Activated CD4-positive, alpha-beta T cell treated with anti-CD3 and anti-CD28 coated beads, Interleukin-10, Interleukin-2, amounts not matched to agents 100 ng/mL and 50 ng/mL, durations not matched to agents 16 hours and 8 hours (primary cell): ENCODE measurements around the gene CDKAL1.
A peak's percentile ranks its signal among the peaks of the same experiment; 100 is the strongest.
"Not testable (repeated sequence)": the region's sequence is repeated elsewhere in the genome, so short reads cannot be mapped to it uniquely, and the experiment has no call there.

Experiments used
- DNase-seq: peaks from one replicate; pipeline ENCODE4 v3.0.0-alpha.2; 2020

CDKAL1 gene

DNA sequence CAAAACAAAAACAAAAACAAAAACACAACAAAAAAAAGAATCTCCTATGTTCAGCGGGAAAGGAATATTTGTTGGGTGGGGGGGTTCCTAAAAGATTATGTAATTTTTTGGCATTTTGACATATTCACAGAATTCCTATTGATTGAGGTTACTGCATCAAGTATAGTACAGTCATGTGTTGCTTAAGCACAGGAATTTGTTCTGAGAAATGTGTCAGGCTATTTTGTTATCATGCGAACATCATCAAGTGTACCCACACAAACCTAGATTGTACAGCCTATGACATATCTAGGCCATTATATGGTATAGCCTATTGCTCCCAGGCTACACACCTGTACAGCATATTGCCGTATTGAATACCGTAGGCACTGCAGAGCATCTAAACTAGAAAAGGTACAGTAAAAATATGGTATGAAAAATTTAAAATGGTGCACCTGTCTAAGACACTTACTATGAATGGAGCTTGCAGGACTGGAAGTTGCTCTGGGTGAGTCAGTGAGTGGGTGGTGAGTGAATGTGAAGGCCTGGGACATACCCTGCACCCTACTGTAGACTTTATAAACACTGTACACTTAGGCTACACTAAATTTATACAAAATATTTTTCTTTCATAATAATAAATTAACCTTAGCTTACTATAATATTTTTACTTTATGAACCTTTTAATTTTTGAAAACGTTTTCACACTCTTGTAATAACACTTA, 110.6 kb downstream of the CDKAL1 start:
- DNase-seq: no peak

DNA sequence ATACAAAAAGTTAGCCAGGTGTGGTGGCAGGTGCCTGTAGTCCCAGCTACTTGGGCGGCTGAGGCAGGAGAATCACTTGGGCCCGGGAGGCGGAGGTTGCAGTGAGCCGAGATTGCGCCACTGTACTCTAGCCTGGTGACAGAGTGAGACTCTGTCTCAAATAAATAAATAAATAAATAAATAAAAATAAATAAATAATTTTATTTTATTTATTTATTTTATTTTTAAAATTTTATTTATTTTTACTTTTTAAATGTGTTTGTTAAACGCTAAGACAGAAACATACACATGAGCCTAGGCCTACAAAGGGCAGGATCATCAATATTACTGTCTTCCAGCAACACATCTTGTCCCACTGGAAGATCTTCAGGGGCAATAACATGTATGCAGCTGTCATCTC, 111.3 kb downstream of the CDKAL1 start:
- DNase-seq: not testable (repeated sequence)

- DNase-seq: peak; percentile 20
Measured at GRCh38 chr6:20647585-20647984, 113.3 kb downstream of the CDKAL1 start.

DNA sequence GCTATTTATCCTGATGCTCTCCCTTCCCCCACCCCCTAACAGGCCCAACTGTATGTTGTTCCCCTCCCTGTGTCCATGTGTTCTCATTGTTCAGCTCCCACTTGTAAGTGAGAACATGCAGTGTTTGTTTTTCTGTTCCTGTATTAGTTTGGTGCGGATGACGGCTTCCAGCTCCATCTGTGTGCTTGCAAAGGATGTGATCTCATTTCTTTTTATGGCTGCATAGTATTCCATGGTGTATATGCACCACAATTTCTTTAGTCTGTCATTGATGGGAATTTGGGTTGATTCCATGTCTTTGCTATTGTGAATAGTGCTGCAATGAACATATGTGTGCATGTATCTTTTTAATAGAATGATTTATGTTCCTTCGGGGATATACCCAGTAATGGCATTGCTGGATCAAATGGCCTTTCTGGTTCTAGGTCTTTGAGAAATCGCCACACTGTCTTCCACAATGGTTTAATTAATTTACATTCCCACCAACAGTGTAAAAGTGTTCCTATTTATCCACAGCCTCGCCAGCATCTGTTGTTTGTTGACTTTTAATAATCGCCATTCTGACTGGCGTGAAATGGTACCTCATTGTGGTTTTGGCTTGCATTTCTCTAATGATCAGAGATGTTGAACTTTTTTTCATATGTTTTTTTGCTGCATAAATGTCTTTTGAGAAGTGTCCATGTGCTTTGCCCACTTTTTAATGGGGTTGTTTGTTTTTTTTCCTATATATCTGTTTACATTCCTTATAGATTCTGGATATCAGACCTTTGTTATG, 115.6 kb downstream of the CDKAL1 start:
- not testable (repeated sequence) for DNase-seq

DNA sequence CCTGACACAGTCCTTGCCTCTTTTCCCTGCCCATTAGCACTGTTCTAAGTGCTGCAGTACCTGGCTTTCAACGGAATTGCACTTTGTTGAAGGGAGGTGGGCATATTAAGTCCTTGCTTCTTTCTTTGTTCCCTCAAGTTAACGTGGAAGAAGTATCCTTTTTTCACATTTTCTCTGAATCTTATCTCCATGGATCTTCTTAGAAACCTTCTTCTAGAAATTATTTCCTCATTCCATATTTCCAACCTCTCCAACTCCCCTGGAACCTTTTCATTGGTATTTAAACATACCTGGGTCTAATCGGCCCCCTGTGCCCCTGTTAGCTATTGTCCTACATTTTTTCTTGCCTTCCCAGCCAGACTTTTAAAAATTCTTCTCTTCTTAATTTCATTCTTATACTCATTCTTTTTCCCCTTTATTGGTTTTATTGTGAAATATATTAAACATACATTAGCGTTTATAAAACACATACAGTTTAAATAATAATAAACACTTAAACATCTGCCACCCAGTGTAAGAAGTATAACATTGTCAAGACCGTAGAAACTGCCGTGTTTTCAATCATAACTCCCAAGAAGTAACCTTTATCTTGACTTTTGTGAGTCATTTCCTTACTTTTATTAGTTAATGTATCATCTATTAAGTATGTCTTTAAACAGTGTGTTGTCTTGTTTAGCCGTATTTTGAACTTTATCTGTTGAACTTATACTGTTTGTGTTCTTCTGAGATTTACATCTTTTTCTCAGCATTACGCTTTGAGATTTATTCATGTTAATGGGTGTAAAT, 118.2 kb downstream of the CDKAL1 start:
- no peak for DNase-seq

- no peak for DNase-seq
Measured at GRCh38 chr6:20653085-20653479, 118.8 kb downstream of the CDKAL1 start.

DNA sequence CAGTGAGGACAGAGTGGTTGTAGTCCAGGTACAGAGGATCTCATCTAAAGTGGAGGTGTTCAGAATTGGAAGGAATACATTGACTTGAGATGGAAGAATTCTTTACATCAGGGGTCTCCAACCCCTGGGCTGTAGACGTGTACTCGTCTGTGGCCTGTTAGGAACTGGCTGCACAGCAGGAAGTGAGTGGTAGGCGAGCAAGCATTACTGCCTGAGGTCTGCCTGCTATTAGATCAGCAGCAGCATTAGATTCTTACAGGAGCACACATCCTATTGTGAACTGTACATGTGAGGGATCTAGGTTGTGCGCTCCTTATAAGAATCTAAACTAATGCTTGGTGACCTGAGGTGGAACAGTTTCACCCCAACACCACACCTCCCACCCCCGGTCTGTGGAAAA, 121.1 kb downstream of the CDKAL1 start:
- no peak for DNase-seq

DNA sequence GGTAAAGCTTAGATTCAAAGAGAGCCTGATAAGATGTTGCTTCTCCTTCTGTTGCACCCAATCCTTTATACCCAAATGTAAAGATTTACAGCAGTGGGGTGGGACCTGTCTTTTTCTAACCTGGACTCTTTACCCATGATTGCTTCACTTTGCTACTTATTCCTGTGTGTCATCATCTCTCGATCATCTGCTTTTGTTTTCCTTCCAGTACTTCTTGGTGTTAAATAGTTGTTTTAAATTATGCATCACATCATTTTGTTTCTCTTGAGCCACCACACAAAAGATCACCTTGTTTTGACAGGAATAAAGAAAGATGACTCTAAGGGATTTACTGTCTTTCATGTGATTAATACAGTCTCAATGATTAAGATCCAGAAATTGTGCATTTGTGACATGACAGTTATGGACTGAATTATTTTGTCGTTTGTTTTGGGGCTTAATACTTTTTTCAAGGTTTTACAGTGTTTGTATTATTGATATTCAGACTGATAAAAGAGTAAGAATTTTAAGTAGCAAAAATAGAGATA, 123.1 kb downstream of the CDKAL1 start:
- no peak for DNase-seq

DNA sequence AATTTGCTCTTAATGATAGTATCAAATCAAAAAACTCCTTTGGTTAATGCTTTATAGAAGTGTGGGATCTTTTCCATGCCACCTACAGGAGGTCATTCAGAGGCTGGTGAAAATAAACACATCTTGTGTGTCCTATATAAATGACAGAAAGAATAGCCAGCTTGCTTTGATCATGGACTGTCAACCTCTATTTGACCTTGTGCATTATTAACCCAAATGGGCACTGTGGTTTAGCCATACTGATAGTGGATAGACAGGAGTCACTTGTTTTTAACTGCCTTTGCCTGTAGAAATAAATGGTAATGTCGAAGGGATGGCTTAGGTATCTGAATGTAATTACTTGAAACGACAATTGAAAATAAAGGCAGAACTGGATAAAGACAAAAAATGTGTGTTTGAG, 123.8 kb downstream of the CDKAL1 start:
- no peak for DNase-seq

- DNase-seq: no peak
Measured at GRCh38 chr6:20658516-20658915, 124.3 kb downstream of the CDKAL1 start.

DNA sequence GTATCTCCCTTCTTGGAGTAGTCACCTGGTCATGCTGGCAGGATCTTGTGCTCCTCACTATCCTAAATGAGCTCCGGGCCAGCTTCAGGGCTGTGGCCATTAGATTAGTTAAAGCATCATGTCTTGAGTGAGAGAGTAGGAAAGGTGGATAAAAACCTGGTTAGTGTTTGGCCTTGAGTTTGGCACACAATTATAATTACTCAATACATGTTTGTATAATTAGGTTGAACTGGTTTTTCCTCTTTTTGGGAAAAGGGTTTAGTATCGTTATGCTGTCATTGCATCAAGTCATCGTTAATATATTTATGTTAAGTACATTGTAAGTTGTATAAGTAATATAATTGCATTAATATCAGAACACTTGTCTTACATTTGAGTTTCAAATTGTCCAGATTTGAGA, 126.3 kb downstream of the CDKAL1 start:
- DNase-seq: no peak

DNA sequence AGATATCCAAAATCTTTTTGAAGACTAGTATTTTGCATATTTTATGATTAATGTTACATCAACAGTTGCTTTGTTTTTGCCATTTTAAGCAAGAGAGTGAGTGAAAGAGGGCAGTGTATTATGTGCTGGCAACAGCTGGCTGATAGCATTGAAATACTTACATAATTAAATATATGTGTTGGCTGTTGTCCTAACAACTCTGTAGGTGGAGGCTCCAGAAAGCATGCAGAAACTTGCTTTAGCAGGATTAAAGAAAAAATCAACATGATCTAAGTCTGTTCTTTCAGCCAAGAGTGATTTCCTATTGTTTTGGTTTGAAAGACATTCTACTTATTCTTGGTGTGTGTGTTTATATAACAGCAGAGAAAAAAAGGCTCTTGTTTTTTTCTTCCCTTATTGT, 127.5 kb downstream of the CDKAL1 start:
- DNase-seq: no peak

DNA sequence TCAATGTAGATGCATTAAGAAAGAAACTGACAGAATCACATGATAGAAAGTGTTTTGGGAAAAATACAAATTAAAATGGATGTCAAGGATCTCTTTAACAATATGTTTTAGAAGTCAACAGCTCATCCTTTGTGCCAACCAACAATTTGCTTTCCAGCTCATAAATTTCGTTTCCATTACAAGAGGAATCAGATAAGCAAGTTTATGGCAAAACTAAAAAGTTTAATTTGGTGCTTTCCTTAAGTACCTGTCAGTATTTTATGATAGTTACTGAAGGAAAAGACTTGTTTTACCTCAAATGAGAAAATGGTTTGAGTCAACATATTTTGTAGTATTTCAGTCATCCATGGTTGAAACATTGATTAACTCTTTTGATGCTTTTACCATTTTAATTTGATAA, 130.0 kb downstream of the CDKAL1 start:
- DNase-seq: no peak

DNA sequence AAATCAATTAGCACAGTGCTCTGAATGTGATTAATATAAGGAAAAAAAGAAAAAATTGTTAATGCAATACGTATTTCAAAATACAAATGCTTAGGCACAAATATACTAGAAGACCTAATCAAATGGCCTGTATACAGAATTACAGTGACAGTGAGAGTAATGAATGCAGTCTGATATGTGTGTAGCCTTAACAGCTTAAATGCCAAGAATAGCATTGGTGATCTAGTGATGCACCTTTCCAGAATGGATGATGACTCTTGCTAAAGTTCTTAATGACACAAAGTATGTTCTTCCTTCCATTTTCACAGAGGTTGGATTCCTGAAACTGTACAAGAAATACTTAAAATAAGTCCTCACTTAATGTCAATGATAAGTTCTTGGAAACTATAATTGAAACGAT, 131.0 kb downstream of the CDKAL1 start:
- DNase-seq: no peak

- peak; percentile 71 for DNase-seq
Measured at GRCh38 chr6:20669571-20670314, 135.5 kb downstream of the CDKAL1 start.

DNA sequence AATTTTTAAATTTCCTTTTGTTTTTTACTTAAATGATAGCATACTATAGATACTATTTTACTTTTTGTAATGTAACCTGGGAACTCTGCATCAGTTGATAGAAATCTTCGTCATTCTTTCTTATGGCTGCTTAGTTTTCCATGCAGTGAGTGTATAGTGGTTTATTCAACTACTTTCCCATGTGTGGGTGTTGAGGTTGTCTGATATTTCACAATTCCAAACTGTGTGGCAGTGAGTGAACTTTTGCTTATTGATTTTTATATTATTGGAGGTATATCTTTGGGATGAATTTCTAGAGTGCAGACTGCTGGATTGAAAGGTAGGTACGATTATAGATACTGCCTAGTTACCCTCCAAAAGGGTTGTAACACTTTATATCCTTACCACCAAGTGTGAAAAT, 136.5 kb downstream of the CDKAL1 start:
- no peak for DNase-seq

GRCh38 chr6:20672038-20672437, 137.8 kb downstream of the CDKAL1 start:
- DNase-seq: no peak

DNA sequence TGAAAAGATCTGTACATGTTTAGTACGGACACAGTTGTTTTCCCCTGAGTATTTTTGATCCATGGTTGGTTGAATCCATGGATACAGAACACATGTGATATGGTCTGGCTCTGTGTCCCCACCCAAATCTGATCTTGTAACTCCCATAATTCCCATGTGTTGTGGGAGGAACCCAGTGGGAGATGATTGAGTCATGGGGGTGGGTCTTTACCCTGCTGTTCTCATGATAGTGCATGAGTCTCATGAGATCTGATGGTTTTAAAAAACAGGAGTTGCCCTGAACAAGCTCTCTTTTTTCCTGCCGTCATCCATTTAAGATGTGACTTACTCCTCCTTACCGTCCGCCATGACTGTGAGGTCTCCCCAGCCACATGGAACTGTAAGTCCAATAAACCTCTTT, 139.2 kb downstream of the CDKAL1 start:
- DNase-seq: no peak

DNA sequence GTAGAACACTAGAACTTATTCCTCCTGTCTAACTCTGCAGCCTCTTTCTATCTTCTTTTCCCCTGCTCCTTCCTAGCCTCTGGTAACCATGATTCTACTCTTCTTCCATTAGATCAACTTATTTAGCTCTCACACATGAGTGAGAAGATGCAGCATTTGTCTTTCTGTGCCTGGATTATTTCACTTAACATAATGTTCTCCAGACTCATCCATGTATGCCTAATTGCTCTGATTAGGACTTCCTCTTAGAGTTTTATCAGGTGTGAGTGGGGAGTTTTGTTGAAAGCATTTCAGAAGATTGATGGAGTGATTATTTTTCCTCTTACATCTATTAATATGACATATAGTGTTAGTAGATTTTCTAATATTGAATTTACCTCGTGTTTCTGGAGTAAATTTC, 140.4 kb downstream of the CDKAL1 start:
- no peak for DNase-seq

DNA sequence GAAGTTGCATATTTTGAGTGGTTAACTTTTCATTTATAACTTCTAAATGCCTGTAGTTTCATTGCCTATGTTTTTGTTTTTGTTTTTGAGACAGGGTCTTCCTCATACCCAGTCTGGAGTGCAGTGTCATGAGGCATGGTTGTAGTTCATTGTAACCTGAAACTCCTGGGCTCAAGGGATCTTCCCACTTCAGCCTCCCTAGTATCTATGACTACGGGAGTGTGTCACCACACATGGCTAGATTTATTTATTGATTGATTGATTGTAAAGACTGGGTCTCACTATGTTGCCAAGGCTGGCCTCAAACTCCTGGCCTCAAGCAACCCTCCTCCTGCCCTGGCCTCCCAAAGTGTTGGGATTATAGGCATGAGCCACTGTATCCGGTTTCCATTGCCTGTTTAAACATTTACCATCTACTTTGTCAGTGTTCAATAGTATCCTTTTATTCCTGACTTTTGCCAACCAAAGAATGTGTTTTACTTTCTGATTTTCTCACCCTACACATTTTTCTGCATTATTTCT, 144.6 kb downstream of the CDKAL1 start:
- no peak for DNase-seq

GRCh38 chr6:20680697-20681165, 146.5 kb downstream of the CDKAL1 start:
- peak; percentile 14 for DNase-seq

DNA sequence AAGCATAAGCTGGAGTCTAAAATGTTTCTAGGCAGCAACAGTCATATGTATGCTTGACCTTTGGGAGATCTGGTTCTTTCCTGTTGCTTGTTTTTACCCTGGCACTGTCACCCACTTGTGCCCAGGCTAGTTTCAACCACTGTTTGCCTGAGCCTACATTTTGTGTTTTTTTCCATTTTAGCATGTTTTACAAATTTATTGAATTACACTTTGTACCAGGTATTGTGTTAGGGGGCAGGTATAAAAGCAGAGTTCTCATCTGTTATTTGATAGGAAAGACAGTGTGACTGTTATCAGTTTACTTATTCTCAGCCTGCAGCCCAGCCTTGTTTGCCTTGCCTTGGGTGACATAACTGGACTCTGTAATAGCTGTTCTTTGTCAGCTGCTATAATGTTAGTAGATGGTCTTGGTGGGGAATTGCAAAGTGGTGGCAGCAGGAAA, 147.0 kb downstream of the CDKAL1 start:
- no peak for DNase-seq
